GM18907 (cell line): ENCODE measurements around the gene IGBP1.
"Not testable (repeated sequence)": the region's sequence is repeated elsewhere in the genome, so short reads cannot be mapped to it uniquely, and the experiment has no call there.

Experiments used
- ATAC-seq: cut with Tn5 transposase; IDR thresholded peaks from one replicate; pipeline ENCODE4 v1.9.1; 2021; ENCODE audit warnings: mild to moderate bottlenecking, moderate library complexity; ENCODE audit not compliant: unreplicated experiment

The IGBP1 gene

GRCh38 chrX:70166601-70167590, 33.6 kb downstream of the IGBP1 start:
- no peak for ATAC-seq

- no peak for ATAC-seq
Measured at GRCh38 chrX:70168238-70169188, 35.3 kb downstream of the IGBP1 start.

GRCh38 chrX:70169281-70169680, 36.0 kb downstream of the IGBP1 start:
- ATAC-seq: no peak

- ATAC-seq: no peak
Measured at GRCh38 chrX:70171624-70172023, 38.4 kb downstream of the IGBP1 start.

- no peak for ATAC-seq
Measured at GRCh38 chrX:70172221-70172620, 39.0 kb downstream of the IGBP1 start.

- ATAC-seq: no peak
Measured at GRCh38 chrX:70172964-70173363, 39.7 kb downstream of the IGBP1 start.

GRCh38 chrX:70174754-70175153, 41.5 kb downstream of the IGBP1 start:
- ATAC-seq: no peak

GRCh38 chrX:70175338-70175737, 42.1 kb downstream of the IGBP1 start:
- no peak for ATAC-seq

GRCh38 chrX:70176938-70177533, 43.8 kb downstream of the IGBP1 start, which contains the start of gene DGAT2L6:
DGAT2L6 (plus strand) TSS chrX:70177483; CDS start chrX:70177583, 100 bp downstream.
- ATAC-seq: peak; percentile 82

GRCh38 chrX:70183091-70183490, 49.8 kb downstream of the IGBP1 start:
- ATAC-seq: no peak

- ATAC-seq: no peak
Measured at GRCh38 chrX:70190225-70190624, 57.0 kb downstream of the IGBP1 start.

- peak; percentile 89 for ATAC-seq
Measured at GRCh38 chrX:70196961-70197720, 63.9 kb downstream of the IGBP1 start.

GRCh38 chrX:70201732-70202131, 68.5 kb downstream of the IGBP1 start:
- ATAC-seq: no peak

- ATAC-seq: no peak
Measured at GRCh38 chrX:70208479-70208878, 75.2 kb downstream of the IGBP1 start.

- ATAC-seq: not testable (repeated sequence)
Measured at GRCh38 chrX:70209570-70209969, 76.3 kb downstream of the IGBP1 start.
